ENCODE results near the gene NUDT3. TPM values are rescaled to one million over a fixed set of nuclear protein-coding genes. Genes with fewer than 3 reads are reported as not detected.
"Not testable (repeated sequence)": the region's sequence is repeated elsewhere in the genome, so short reads cannot be mapped to it uniquely, and the experiment has no call there.

NUDT3 gene
- total RNA-seq, 4 donors from 2014 or later, result 32.2 to 66.3 (median 46.9) TPM

DNA sequence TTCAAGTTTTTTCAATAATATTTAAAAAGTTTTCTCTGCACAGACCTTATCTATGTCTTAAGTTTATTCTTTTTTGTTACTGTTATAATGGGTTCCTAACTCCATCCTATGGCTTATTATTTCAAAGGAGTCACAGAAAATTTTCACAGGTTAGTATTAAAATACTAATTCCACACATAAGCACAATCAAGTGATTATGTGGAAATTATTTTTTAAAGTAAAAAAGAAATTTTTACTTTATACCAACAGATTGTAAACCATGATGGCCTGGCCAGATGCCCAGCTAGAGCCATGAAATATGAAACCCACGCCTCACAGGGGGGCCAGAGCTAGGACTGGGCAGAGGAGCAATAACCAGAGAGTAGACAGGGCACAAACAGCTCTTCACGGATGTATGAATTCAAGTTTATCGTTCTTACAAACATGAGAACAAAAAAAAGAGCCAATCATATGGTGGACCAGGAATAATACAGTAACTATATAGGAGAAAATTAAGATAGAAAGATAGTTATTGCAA, 34.0 kb downstream of the NUDT3 start:
- TF ChIP-seq EP300 (IDR thresholded peaks at IDR 0.05), result no peak
- no peak for TF ChIP-seq POLR2AphosphoS5 (IDR thresholded peaks at IDR 0.05)
- TF ChIP-seq CTCF (IDR thresholded peaks at IDR 0.05), result no peak
- TF ChIP-seq POLR2A (IDR thresholded peaks at IDR 0.05), result no peak
- peaks cover 0 to 37% (median 4%) of the 10 kb centered on the region in 3 donors for H3K4me1 ChIP-seq
- WGBS, 2 donors (ENCODE audit: low coverage in 1 of 2), result 39% methylated on average over 3 of the region's 3 CpGs
- H3K36me3 ChIP-seq, result no peaks in the 10 kb centered on the region
- no peaks in the 10 kb centered on the region for H3K9me3 ChIP-seq
- H3K27me3 ChIP-seq, result no peaks in the 10 kb centered on the region
- no peak for ATAC-seq
- no peak overlapping the region for H3K4me3 ChIP-seq
- H3K27ac ChIP-seq, result no peak overlapping the region

GRCh38 chr6:34357937-34358336, 34.5 kb downstream of the NUDT3 start:
- Histone ChIP-seq H3K27me3 (no peaks in the 10 kb centered on the region), H3K36me3 (no peaks in the 10 kb centered on the region), H3K27ac (no peak overlapping the region), H3K4me3 (no peak overlapping the region), H3K4me1 (peaks cover 0 to 32% (median 4%) of the 10 kb centered on the region in 3 donors), H3K9me3 (no peaks in the 10 kb centered on the region)
- no peak for TF ChIP-seq POLR2A (IDR thresholded peaks at IDR 0.05)
- no peak for TF ChIP-seq EP300 (IDR thresholded peaks at IDR 0.05)
- TF ChIP-seq CTCF (IDR thresholded peaks at IDR 0.05), result no peak
- no peak for TF ChIP-seq POLR2AphosphoS5 (IDR thresholded peaks at IDR 0.05)
- no peak for ATAC-seq
- WGBS, 2 donors (ENCODE audit: low coverage in 1 of 2), result 17 to 74% methylated on average over 1 of the region's 1 CpG

- WGBS, 2 donors (ENCODE audit: low coverage in 1 of 2), result 59 to 78% methylated on average over 3 of the region's 3 CpGs
- TF ChIP-seq CTCF (IDR thresholded peaks at IDR 0.05) (no peak), POLR2AphosphoS5 (IDR thresholded peaks at IDR 0.05) (no peak), EP300 (IDR thresholded peaks at IDR 0.05) (no peak), POLR2A (IDR thresholded peaks at IDR 0.05) (no peak)
- H3K36me3 ChIP-seq, result no peaks in the 10 kb centered on the region
- H3K4me1 ChIP-seq, result peaks cover 0 to 35% (median 4%) of the 10 kb centered on the region in 3 donors
- no peak overlapping the region for H3K27ac ChIP-seq
- no peak for ATAC-seq
- H3K27me3 ChIP-seq, result no peaks in the 10 kb centered on the region
- no peak overlapping the region for H3K4me3 ChIP-seq
- H3K9me3 ChIP-seq, result no peaks in the 10 kb centered on the region
Observed at GRCh38 chr6:34355889-34356288, 36.6 kb downstream of the NUDT3 start.

GRCh38 chr6:34354230-34354629, 38.2 kb downstream of the NUDT3 start:
- peaks cover 0 to 32% (median 0%) of the 10 kb centered on the region in 3 donors for H3K4me1 ChIP-seq

DNA sequence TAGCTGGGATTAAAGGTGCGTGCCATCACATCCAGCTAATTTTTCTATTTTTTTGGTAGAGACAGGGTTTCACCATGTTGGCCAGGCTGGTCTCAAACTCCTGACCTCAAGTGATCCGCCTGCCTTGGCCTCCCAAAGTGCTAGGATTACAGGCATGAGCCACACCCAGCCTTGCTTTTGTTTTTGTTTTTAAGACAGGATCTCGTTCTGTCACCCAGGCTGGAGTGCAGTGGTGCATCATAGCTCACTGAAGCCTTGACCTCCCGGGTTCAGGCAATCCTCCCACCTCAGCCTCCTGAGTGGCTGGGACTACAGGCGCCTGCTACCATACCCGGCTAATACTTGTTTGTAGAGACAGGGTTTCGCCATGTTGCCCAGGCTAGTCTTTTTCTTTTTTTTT, 38.9 kb downstream of the NUDT3 start:
- ATAC-seq, H3K36me3 ChIP-seq, H3K27me3 ChIP-seq, H3K27ac ChIP-seq, H3K4me3 ChIP-seq, H3K9me3 ChIP-seq: not testable (repeated sequence)
- H3K4me1 ChIP-seq, result peaks cover 0 to 25% (median 0%) of the 10 kb centered on the region in 3 donors
- WGBS, 2 donors (ENCODE audit: low coverage in 1 of 2), result 87 to 100% methylated on average over 3 to 5 of the region's 7 CpGs

More at GRCh38 chr6:34354230-34354629, 38.2 kb downstream of the NUDT3 start:
- not testable (repeated sequence) for H3K27me3 ChIP-seq, H3K4me3 ChIP-seq, H3K9me3 ChIP-seq, ATAC-seq, H3K27ac ChIP-seq, H3K36me3 ChIP-seq
- 100% methylated on average over 1 of the region's 6 CpGs for whole genome bisulfite sequencing, 2 donors (ENCODE audit: low coverage in 1 of 2)

DNA sequence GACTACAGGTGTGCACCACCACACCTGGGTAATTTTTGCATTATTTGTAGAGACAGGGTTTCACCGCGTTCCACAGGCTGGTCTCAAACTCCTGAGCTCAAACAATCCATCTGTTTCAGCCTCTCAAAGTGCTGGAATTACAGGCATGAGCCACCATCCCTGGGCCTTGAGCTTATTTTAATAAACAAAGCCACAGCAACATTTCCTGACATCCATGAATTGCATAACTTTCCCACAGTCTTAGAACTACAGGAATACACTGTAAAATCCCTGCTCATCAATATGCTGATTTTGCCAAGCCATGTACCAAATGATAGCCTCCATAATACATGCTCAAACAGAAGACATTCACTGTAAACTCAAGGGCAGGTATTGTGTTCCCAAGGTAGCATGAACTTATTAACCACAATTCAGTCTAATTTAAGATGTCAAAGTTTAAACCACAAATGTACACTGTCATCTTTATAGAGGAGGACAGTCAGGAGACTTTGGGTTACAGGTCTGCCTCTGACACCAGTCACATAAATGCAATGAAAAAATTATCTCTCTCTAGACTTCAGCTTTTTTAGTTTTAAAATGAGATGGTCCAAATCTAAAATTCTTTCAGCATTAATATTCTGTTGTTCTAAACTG, 40.0 kb downstream of the NUDT3 start:
- WGBS, 2 donors (ENCODE audit: low coverage in 1 of 2), result 53 to 75% methylated on average over 2 of the region's 2 CpGs
- Histone ChIP-seq H3K4me3 (no peak overlapping the region), H3K36me3 (no peaks in the 10 kb centered on the region), H3K4me1 (peaks cover 0 to 17% (median 0%) of the 10 kb centered on the region in 3 donors), H3K9me3 (no peaks in the 10 kb centered on the region), H3K27me3 (no peaks in the 10 kb centered on the region), H3K27ac (no peak overlapping the region)
- peak; percentile 28 for ATAC-seq
- no peak for TF ChIP-seq POLR2AphosphoS5 (IDR thresholded peaks at IDR 0.05)
- TF ChIP-seq EP300 (IDR thresholded peaks at IDR 0.05), result no peak
- TF ChIP-seq POLR2A (IDR thresholded peaks at IDR 0.05), result no peak
- TF ChIP-seq CTCF (IDR thresholded peaks at IDR 0.05), result no peak

All from gastroesophageal sphincter (tissue), 4 donors.